Muscle of leg (tissue), 11 donors: ENCODE data around the gene PLPP4. TPM values are rescaled to one million over a fixed set of nuclear protein-coding genes. Genes with fewer than 3 reads are reported as not detected.

Experiments used
- DNase-seq: peaks from one replicate; pipeline ENCODE4 v3.0.0; 2013
- H3K27ac ChIP-seq: one replicate; pipeline ENCODE4 v1.5.1; 2013; ENCODE audit warnings: mild to moderate bottlenecking, low read length, control low read depth
- H3K27me3 ChIP-seq: one replicate; pipeline ENCODE4 v1.6.1; 2013; ENCODE audit warnings: low read length; ENCODE audit not compliant: control insufficient read depth, insufficient read depth
- H3K36me3 ChIP-seq: one replicate; pipeline ENCODE4 v1.6.1; 2013; ENCODE audit warnings: low read length; ENCODE audit not compliant: control insufficient read depth, insufficient read depth
- H3K4me1 ChIP-seq: one replicate; pipeline ENCODE4 v1.6.1; 2013; ENCODE audit warnings: low read length; ENCODE audit not compliant: control insufficient read depth, insufficient read depth
- H3K4me3 ChIP-seq: one replicate; pipeline ENCODE4 v1.5.1; 2013; ENCODE audit warnings: low read length, control low read depth
- H3K9me3 ChIP-seq: replicated peaks from 2 replicates; pipeline ENCODE4 v1.6.1; 2013; ENCODE audit warnings: low read depth, low read length; ENCODE audit not compliant: control insufficient read depth
- WGBS: methylation state at CpG from one replicate; pipeline ENCODE4 v1.1.5; 2013; ENCODE audit warnings: missing lambda C conversion rate; ENCODE audit not compliant: insufficient coverage; 5-methylcytosine and 5-hydroxymethylcytosine counted together
- polyA plus RNA-seq, 8 donors: library from polyadenylated mRNA; unstranded; fragments of 120-200 nt; gene quantifications; one replicate each; pipeline versions ENCODE4 v1.2.1 to v1.2.3, GENCODE V29; 2013; ENCODE audit warnings: inconsistent platforms in 1 of 8, low replicate concordance in 1 of 8; ENCODE audit not compliant: insufficient read length in 8 of 8, insufficient read depth in 1 of 8
- total RNA-seq: library from RNA; stranded (reverse); fragments of 120-200 nt; gene quantifications from one replicate; pipeline ENCODE4 v1.2.4, GENCODE V29; 2013

The PLPP4 gene
- total and polyA plus RNA-seq, 9 donors = 0.14 to 1.7 (median 0.32) TPM; not detected in 1

DNA sequence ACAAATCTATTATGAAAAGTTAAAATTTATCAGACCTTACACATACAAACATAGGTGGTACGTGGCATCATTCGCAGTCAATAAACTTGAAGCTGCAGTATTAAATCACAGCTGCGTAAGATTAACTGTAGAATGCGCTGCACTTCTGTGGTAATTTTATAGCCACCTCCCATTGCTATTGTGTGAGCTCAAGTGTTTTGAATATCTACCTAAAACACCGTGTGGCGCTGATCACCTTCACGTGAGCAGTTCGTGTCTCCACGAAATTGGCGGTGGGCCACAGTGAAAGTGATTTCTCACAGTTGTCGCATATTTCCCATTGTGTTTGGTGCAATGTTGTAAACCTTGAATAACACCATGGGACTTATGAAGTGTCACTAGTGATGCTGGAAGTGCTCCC, 102.8 kb downstream of the PLPP4 start:
- Histone ChIP-seq H3K4me3 (no peak overlapping the region), H3K36me3 (no peaks in the 10 kb centered on the region), H3K27ac (no peak overlapping the region), H3K9me3 (no peaks in the 10 kb centered on the region), H3K4me1 (no peaks in the 10 kb centered on the region), H3K27me3 (no peaks in the 10 kb centered on the region)
- DNase-seq = no peak
- 86% methylated on average over 6 of the region's 11 CpGs for WGBS

- Histone ChIP-seq H3K4me1 (no peaks in the 10 kb centered on the region), H3K4me3 (no peak overlapping the region), H3K9me3 (no peaks in the 10 kb centered on the region), H3K27ac (no peak overlapping the region), H3K36me3 (no peaks in the 10 kb centered on the region), H3K27me3 (no peaks in the 10 kb centered on the region)
- no CpG with 5 or more reads among the region's 9 CpGs for WGBS
- DNase-seq = no peak
Measured at GRCh38 chr10:120562956-120563355, 105.9 kb downstream of the PLPP4 start.

DNA sequence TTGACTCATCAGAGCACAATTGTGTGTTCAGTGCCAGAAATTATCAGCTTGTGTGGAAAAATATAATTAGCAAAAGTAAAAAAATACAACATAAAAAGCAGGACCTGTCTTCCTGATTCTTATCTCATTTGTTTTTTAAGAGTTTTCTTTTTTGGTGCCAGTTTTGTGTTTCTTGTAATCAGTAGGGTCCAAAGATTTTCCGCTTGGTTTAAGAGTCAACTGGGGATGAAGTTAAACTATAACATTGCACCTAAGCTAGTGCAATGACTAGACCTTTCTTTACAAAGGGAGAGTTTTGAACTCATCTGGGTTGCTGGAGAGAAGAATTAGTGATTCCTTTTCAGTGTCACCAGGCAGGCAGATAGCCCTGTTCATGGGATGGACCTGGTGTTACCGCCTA, 113.4 kb downstream of the PLPP4 start:
- DNase-seq = no peak
- 100% methylated on average over 1 of the region's 2 CpGs for whole genome bisulfite sequencing
- H3K36me3 ChIP-seq = no peaks in the 10 kb centered on the region
- H3K9me3 ChIP-seq = no peaks in the 10 kb centered on the region
- no peaks in the 10 kb centered on the region for H3K27me3 ChIP-seq
- no peaks in the 10 kb centered on the region for H3K4me1 ChIP-seq
- no peak overlapping the region for H3K27ac ChIP-seq
- no peak overlapping the region for H3K4me3 ChIP-seq

DNA sequence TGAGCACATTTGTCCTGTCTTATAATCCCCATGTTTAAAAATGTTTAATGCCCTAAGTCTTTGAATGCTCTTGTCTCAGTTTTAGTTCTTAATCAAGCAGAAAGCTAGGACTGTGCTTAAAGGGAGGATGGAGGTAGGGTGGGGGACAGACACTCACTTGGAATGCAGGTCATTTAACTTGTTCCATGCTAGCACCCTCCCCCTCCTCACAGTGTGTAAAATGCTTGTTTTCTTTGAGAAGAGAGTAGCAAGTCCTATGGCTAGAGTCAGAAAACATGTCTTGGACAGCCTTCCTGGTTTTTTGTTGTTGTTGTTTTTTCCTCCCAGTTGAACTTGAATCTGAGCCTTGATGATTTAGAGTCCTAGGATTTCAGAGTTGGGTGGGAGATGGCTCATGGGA, 114.2 kb downstream of the PLPP4 start:
- DNase-seq = no peak
- no peaks in the 10 kb centered on the region for H3K4me1 ChIP-seq
- no peaks in the 10 kb centered on the region for H3K36me3 ChIP-seq
- H3K27me3 ChIP-seq = no peaks in the 10 kb centered on the region
- H3K27ac ChIP-seq = no peak overlapping the region
- H3K9me3 ChIP-seq = no peaks in the 10 kb centered on the region
- no peak overlapping the region for H3K4me3 ChIP-seq

- H3K4me3 ChIP-seq = no peak overlapping the region
- no peaks in the 10 kb centered on the region for H3K36me3 ChIP-seq
- no peaks in the 10 kb centered on the region for H3K4me1 ChIP-seq
- no CpG with 5 or more reads among the region's 1 CpG for WGBS
- H3K27ac ChIP-seq = no peak overlapping the region
- no peaks in the 10 kb centered on the region for H3K9me3 ChIP-seq
- no peak for DNase-seq
- H3K27me3 ChIP-seq = no peaks in the 10 kb centered on the region
Measured at GRCh38 chr10:120572307-120572706, 115.3 kb downstream of the PLPP4 start.

GRCh38 chr10:120573355-120573754, 116.3 kb downstream of the PLPP4 start:
- Histone ChIP-seq H3K27ac (no peak overlapping the region), H3K4me3 (no peak overlapping the region), H3K36me3 (no peaks in the 10 kb centered on the region), H3K27me3 (no peaks in the 10 kb centered on the region), H3K9me3 (no peaks in the 10 kb centered on the region), H3K4me1 (no peaks in the 10 kb centered on the region)
- no CpG with 5 or more reads among the region's 2 CpGs for WGBS
- DNase-seq = no peak

GRCh38 chr10:120574981-120575380, 118.0 kb downstream of the PLPP4 start:
- 87% methylated on average over 13 of the region's 13 CpGs for WGBS
- H3K4me1 ChIP-seq = no peaks in the 10 kb centered on the region
- no peak overlapping the region for H3K4me3 ChIP-seq
- DNase-seq = no peak
- no peaks in the 10 kb centered on the region for H3K36me3 ChIP-seq
- H3K9me3 ChIP-seq = no peaks in the 10 kb centered on the region
- H3K27me3 ChIP-seq = no peaks in the 10 kb centered on the region
- H3K27ac ChIP-seq = no peak overlapping the region

DNA sequence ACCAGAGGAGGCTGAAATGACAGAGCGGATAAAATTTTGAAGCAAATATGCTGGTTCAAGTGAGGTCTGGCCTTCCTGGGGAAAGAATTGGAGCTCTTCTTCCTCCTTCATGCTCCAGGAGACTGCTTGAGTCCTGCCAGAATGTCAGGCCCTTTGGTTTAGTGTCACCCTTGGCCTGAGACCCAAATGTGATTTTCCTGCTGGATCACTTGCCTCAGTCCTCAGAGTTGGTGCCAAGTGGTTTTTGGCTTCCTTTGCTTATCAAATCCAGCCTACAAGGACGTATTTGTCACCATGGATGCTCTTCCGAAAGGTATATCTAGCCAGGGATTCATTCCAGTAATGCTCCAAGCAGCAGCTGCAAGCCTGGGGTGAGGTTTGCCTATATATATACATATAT, 118.4 kb downstream of the PLPP4 start:
- Histone ChIP-seq H3K27ac (no peak overlapping the region), H3K27me3 (no peaks in the 10 kb centered on the region), H3K9me3 (no peaks in the 10 kb centered on the region), H3K4me1 (no peaks in the 10 kb centered on the region), H3K4me3 (no peak overlapping the region), H3K36me3 (no peaks in the 10 kb centered on the region)
- DNase-seq = no peak
- WGBS = 88% methylated on average over 1 of the region's 3 CpGs

- no peaks in the 10 kb centered on the region for H3K36me3 ChIP-seq
- DNase-seq = no peak
- WGBS = no CpG with 5 or more reads among the region's 2 CpGs
- no peak overlapping the region for H3K4me3 ChIP-seq
- no peak overlapping the region for H3K27ac ChIP-seq
- H3K27me3 ChIP-seq = no peaks in the 10 kb centered on the region
- no peaks in the 10 kb centered on the region for H3K9me3 ChIP-seq
- H3K4me1 ChIP-seq = no peaks in the 10 kb centered on the region
Measured at GRCh38 chr10:120578134-120578533, 121.1 kb downstream of the PLPP4 start.

GRCh38 chr10:120578890-120579289, 121.9 kb downstream of the PLPP4 start:
- DNase-seq = no peak
- H3K9me3 ChIP-seq = no peaks in the 10 kb centered on the region
- H3K4me3 ChIP-seq = no peak overlapping the region
- WGBS = no CpG with 5 or more reads among the region's 4 CpGs
- H3K4me1 ChIP-seq = no peaks in the 10 kb centered on the region
- no peak overlapping the region for H3K27ac ChIP-seq
- H3K36me3 ChIP-seq = no peaks in the 10 kb centered on the region
- no peaks in the 10 kb centered on the region for H3K27me3 ChIP-seq
